Measurements from ENCODE around the gene MAU2. TPM values are rescaled to one million over a fixed set of nuclear protein-coding genes. Genes with fewer than 3 reads are reported as not detected.
"Not testable (repeated sequence)": the region's sequence is repeated elsewhere in the genome, so short reads cannot be mapped to it uniquely, and the experiment has no call there.

Gene MAU2
- polyA plus RNA-seq, 10 donors: 29.4 to 59.3 (median 37.9) TPM

DNA sequence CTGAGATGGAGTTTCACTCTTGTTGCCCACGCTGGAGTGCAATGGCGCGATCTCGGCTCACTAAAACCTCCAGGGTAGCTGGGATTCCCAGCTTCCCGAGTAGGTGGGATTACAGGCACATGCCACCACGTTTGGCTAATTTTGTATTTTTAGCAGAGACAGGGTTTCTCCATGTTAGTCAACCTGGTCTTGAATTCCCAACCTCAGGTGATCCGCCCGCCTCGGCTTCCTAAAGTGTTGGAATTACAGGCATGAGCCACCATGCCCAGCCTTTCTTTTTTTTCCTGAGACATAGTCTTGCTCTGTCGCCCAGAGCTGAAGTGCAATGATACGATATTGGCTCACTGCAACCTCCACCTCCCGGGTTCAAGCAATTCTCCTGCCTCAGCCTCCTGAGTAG lies 59.7 kb downstream of the MAU2 start:
- DNase-seq: not testable (repeated sequence)

DNA sequence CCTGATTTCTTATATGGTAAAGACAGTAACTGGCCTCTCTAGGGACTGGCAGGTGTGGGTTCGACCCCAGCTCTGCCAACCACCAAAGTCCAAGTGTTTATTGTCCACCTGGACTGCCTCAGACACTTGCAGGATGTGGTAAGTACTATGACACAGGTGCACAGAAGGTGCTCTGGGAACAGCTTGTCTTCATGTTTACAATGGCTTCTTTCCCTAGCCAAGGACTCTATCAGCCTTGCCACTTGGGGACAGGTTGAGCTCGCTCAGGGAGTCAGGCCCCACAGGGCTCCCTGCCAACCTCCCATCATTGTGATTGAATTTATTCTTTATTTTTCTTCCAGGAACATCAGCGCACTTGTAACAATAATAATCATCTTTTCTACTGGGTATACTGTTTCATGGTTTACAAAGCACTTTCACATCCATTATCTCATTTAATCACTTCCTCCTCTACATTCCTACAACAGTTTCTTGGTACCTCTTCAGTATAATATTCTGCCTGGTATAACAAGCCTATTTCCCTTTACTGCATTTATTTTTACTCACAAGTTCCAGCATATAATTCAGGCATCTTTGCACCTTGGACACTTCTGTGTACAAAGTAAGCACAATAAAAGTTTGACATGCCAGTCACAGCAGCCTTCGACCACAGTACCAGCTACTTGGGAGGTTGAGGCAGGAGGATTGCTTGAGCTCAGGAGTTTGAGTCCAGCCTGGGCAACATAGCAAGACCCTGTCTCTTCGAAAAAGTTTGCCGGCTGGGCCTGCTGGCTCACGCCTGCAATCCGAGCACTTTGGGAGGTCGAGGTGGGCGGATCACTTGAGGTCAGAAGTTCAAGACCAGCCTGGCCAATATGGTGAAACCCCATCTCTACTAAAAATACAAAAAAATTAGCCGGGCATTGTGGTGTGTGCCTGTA lies 60.6 kb downstream of the MAU2 start:
- no peak for DNase-seq

DNA sequence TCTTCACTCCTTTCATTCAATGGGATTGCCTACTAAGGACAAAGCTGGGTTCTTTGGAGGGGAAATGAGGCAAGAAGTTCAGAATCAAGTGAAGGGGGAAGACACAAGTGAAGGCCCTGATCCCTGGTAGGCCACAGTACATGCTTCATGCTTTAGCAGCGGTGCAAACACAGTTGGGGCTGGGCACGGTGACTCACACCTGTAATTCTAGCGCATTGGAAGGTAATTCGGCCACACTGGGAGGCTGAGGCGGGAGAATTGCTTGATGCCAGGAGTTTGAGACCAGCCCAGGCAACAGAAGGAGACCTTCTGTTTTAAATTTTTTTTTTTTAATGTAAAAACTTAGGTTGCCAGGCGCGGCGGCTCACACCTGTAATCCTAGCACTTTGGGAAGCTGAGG lies 61.5 kb downstream of the MAU2 start:
- DNase-seq: no peak

DNA sequence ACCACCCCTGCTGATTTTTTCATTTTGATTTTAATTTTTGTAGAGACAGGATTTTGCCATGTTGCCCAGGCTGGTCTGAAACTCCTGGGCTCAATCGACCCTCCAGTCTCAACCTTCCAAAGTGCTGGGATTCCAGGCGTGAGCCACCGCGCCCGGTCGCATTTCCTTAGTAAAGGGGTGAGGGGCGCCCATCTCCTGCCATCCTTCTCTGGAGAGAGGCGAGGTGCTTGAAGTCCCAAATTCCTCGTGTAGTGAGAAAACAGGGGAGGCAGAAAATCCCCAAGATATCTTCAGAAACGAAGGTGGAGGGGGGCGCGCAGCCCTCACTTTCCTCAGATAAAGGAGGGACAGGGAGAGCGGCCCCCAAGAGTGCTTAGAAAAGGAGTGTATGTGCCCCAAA lies 63.9 kb downstream of the MAU2 start:
- no peak for DNase-seq

DNA sequence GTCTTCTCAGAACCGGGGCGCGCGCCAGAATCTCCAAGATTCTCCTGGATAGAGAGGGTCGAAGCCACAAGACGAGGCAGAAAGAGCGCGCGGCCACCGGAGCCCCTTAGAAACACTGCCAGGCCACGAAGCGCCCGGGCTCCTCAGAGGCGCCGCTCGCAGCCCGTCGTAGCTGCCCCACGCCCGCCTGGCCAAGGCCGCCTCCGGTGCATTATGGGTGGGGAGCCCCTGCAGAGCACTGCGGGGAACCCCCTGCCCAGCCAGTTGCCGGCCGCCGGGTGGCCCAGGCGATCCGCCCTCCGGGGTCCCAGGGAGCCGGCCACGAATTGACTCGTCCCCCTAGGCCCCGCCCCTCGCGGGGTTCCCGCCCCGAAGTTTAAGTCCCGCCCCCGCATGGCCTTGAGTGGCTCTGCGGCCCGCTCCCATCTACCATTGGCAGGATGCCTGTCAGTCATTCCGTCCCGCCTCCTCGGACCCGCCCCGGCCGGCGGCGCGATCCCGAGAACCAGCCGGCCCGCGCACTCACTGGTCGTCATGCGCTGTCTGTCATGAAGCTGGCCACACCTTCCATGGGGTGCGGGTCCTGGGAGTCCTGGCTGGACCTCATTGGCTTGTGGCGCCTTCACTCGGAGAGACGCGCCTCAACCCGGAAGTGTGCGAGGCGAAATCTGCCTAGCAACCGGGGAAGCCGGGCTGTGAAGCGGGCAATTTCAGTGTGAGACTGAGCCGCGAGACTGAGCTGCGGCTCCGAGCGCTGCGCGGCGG lies 64.7 kb downstream of the MAU2 start:
- peak; percentile 99 to 100 (median 100) for DNase-seq

DNA sequence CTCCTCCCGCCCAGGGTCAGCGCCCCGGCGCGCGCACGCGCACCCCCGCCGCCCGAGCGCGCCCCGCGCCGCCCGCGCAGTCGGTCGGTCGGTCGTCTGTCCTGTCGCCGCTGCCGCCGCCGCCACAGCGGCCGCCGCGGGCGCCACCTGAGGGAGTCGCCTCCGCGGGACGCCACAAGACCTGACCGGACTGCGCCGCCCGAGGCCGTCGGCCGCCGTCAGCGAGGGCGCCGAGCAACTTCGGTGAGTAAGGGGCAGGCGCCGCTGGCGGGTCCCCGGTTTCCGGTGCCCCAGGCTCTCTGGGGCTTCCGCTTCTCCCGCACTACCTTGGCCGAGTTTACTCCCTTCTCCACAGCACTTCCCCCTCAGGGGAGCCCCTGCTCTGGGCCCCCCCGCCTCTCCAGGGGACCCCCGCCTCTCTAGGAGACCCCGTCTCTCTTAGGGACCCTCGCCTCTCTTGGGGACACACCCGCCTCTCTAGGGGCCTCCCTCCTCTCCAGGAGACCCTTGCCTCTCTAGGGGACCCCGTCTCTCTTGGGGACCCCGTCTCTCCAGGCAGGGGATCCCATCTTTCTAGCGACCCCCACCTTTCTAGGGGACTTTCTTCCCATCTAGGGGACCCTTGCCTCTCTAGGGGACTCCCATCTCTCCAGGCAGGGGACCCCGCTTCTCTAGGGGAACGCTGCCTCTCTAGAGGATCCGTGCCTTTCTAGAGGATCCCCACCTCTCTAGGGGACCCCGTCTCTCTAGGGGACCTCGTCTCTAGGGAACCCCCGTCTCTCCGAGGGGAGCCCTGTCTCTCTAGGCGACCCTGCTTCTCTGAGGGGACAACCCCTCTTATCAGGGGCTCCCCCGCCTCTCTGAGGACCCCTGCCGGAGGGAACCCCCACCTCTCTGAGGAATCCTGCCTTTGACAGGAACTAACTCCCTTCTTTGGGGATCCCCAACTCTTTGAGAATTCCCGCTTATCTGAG lies 65.6 kb downstream of the MAU2 start:
- no peak for DNase-seq

DNA sequence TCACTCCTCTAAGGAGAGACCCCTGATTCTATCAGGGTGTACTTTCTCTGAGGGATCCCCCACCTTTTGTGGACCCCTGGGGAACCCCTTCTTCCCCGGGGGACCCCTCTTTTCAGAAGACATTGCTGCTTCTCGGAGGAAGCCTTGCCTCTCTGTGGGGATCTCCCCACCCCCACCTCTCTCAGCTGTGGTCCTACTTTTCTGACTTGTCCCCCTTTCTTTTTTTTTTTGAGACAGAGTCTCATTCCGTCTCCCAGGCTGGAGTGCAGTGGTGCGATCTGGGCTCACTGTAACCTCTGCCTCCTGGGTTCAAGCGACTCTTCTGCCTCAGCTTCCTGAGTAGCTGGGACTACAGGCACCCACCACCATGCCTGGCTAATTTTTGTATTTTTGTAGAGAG lies 66.5 kb downstream of the MAU2 start:
- DNase-seq: no peak

DNA sequence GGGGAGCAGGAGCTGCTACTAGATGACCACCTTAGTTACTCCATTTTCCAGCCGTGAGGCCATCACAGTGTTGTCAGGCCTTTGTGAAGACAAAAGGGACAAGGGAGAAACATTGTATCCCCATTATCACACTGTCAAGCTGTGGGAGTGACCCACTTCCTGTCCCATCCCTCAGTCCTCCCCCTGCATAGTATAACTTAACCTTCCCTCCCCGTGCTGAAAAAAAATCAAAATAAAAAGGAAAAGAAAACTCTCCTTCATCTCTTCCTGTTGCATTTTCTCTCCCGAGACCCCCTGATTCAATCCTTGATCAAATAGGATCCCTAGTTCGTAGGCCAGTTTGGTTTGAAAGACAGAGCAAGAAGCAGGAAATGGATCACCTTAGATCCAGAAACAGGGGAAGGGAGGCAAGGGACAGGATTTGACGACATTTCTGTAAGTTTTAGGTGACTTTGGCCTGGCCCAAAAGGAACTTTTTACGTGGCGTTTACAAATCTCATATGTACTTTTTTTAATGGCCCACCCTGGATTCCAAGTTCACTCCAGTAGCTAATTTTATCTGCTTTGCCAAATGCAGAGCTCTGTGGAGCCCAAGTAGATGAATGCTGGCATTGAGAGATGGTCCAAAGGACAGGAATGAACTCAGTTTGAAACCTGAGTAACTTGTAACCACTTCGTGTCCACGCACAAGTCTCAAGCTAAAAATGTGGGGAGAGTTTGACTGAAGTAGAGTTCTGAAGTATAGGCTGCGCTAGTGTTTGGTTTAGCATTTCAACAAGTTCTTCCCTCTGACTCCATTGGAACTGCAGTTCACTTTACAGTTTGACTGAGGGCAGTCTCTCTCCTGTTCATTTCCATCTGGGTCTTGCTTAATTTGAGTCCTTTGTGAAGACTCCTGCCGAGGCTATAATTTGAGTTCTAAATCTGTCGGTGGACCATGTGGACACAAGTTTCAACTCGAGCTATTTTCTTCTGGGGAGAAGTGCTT lies 68.2 kb downstream of the MAU2 start:
- DNase-seq: no peak

DNA sequence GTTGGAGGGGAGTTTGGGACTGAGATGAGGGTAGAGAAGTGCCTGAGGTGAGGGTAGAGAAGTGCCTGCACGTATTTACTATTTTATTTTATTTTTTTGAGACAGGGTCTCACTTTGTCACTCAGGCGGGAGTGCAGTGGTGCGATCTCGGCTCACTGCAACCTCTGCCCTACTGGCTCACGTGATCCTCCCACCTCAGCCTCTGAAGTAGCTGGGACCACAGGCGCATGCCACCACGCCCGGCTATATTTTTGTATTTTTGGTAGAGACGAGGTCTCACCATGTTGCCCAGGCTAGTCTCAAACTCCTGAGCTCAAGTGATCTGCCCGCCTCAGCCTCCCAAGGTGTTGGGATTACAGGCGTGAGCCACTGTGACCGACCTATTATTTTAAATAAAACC lies 69.1 kb downstream of the MAU2 start:
- DNase-seq: not testable (repeated sequence)

DNA sequence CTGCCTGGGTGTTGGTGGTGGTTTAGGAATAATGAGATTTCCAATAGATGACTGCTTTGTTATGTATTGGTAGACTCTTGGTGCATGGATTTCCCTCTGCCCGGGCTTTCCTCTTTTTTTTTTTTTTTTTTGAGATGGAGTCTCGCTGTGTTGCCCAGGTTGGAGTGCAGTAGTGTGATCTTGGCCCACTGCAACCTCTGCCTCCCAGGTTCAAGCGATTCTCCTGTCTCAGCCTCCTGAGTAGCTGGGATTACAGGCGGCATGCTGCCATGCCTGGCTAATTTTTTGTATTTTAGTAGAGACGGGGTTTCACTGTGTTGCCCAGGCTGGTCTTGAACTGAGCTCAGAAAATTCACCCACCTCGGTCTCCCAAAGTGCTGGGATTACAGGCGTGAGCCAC lies 73.7 kb downstream of the MAU2 start:
- not testable (repeated sequence) for DNase-seq

DNA sequence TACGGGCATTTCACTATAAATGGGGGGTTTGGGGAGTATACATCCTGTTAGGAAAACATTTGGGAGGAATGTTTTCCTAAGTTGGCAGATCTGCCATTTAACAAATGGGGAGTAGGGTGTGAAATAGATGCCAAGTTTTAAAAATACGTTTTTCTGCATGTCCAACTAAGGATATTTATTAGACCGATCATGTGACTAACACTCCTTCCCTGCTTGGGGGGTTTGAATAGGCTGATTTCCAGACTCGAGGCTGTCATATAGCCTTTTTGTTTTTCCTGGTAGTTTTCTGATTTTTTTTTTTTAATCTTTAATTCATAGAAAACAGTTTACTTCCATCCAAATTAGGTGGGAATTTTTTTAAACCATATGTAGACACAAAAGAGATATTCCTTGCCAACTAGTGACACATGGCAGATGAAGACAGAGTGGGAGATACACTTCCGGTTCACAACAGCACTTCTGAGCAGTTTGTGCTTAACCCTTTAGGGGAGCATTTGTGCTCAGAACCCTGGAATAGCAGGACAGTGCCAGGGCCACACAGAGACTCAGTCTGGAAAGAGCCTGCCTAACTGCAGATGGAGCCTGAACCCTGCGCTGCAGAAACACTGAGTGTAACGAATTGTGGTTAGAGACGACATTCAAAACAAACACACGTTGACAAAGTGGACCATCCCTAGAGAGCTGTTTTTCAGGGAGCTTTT lies 79.3 kb downstream of the MAU2 start:
- DNase-seq: no peak

DNA sequence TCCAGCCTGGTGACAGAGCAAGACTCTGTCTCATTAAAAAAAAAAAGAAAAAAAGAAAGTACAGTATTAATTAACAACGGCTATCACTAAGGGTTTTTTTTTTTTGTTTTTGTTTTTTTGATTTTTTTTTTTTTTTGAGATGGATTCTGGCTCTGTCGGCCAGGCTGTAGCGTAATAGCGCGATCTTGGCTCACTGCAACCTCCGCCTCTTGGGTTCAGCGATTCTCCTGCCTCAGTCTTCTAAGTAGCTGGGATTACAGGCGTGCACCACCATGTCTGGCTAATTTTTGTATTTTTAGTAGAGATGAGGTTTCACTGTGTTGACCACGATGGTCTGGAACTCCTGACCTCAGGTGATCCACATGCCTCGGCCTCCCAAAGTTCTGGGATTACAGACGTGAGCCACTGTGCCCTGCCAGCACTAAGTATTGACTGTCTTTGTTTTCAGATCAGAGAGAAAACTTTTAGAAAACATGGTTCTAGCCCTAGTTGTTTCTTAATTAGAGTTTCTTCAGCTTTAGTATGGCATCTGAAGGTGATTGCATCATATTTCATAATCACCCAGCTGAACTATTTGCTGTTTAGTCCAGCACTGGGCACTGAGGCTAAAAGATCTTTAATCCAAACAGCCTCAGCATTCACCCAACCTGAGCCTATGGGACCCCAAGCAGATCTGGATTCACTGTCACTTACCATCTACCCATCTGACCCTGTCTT lies 82.2 kb downstream of the MAU2 start:
- no peak for DNase-seq

DNA sequence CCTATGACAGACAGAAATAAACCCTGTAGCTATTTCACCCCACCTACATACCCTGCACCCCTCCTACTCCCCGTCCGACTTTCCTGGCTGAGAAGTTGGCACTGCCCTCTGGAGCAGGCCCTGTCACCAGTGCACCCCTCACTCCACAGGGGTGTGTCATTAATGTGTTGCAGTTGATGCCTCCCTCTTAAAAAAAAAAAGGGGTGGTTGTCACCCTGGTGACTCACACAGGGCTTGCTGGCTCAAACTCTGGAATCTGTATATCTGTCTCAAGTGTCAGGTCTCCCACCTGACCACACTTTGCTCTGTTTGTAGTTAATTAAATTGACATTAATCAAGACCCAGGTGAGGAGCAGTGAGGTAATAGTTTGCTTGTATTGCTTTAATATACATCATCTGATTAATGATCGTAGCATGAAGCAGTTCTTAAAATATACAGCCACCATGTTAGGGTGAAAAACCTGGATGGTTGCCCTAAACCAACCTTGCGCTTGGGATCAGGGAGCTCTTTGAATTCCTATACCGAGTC lies 82.8 kb downstream of the MAU2 start:
- DNase-seq: no peak

DNA sequence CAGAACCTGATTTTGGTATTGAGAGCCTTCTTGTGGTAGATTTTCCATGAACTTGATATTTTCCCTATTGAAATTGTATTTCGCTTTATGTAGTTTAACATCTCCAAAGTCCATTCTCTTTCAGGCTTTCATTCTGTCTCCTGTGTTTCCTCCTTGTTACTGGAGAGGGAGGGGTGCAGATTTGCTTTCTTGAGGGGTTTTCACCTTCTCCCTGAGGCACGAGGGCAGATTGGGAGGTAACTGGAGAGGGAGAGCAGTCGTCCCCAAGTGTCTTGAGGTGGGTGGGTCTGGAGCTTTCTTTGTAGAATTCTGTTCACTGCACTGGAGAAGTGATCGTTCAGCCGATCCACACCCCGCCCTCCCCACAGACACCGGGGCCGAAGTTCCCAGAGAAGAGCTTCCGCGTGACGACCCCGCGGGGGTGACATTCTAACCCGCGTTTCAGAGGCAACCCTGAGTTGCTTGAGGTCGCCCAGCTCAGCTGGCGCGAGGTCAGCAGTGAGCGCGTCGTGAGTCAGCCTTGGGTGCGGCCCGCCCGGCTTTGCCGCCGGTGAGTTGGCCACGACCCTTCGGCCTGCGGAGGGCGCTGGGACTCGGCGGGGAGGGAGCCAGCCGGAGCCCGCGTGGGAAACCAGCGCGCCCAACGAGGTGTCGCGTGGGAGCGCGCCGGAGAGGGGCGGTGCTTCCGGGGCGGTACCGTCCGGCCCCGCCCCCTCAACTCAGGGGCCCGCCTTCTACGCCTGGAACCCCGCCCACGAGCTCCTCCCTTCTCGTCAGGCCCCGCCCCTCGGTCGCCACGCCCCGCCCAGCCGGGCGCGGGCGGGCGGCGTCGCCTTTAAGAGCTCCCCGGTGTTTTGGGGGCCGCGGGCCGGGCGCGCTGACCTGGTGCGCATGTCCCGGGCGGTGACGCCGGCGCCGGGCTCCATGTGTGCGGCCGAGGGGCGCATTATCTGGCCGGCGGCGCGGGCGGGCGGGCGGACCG lies 84.5 kb downstream of the MAU2 start, which contains the start of gene GATAD2A:
Gene GATAD2A (plus strand): TSS at position 797 of the 982 bp plus-strand sequence. CDS start 59,671 bp downstream, outside the sequence.
- DNase-seq: peak; percentile 94 to 98 (median 97)

DNA sequence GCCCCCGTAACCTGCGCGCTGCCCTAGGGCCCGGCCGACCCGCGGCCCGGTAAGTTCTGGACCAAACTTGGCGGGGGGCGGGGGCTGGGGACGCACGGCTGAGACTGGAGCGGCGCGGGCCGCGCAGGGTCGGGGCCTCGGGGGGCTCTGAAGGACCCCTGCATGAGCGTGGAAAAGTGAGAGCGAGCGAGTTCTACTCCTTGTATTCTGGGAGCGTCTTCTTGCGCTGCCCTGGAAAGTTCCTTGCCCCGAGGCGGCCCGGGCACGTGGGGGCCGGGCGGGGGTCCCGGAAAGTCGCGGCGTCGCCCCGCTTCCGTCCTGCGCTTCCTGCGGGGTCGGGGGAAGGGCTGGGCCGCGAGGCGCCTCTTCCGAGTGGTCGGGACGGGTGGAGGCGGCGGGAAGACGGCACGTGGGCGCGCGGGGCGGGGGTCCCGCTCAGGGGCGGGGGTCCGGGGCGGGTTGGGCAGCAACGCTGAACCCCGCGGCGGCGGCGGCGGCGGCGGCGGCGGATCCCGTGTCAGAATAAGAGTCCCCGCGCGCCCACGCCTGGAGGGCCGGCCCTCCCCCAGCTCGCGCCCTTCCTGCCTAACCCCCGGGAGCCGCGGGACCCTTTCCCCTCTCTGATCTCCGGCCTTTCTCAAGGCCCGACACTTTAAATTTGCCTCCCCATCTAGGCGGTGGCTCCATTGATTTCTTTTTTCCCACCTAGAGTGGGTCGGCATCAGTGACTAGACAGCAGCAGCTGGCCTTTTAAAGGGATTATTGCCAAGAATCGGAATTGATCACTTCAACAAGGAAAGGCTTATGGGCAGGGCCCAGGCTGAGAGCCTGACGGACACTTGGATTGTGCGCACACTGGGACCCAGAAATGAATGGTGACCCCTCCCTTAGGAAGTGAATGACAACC lies 85.6 kb downstream of the MAU2 start:
- DNase-seq: peak in 2 of 3 donors; percentile 68 to 89
